Measurements from ENCODE around the gene CBFA2T3. TPM values are rescaled to one million over a fixed set of nuclear protein-coding genes. Genes with fewer than 3 reads are reported as not detected.

The CBFA2T3 gene
- total RNA-seq, 1 donor from 2014 or later: 2.4 TPM

- Histone ChIP-seq H2AFZ (ENCODE audit: low read depth, low read length) (no peak overlapping the region), H3K9ac (ENCODE audit: low read length) (no peak overlapping the region), H4K20me1 (ENCODE audit: insufficient read depth, low read length) (no peaks in the 10 kb centered on the region), H3K36me3 (ENCODE audit: insufficient read depth, low read length) (no peaks in the 10 kb centered on the region), H3K4me2 (ENCODE audit: low read length) (no peak overlapping the region), H3K4me3 (ENCODE audit: insufficient read depth, low read depth, low read length) (no peak overlapping the region), H3K9me3 (ENCODE audit: insufficient read depth, low read depth, low read length) (no peaks in the 10 kb centered on the region), H3K27me3 (ENCODE audit: insufficient read depth, low read length) (no peaks in the 10 kb centered on the region), H3K27ac (ENCODE audit: low read depth, low read length) (no peak overlapping the region), H3K79me2 (ENCODE audit: insufficient read depth, low read length) (no peaks in the 10 kb centered on the region), H3K4me1 (ENCODE audit: insufficient read depth, low read length) (no peaks in the 10 kb centered on the region)
- no peak overlapping the region for H3K4me3 Mint-ChIP-seq (ENCODE audit: unreplicated experiment)
- DNase-seq (ENCODE audit: low read depth): no peak
- H3K4me1 Mint-ChIP-seq (ENCODE audit: low read depth, unreplicated experiment): no peaks in the 10 kb centered on the region
- H3K9me3 Mint-ChIP-seq (ENCODE audit: unreplicated experiment): no peaks in the 10 kb centered on the region
- peaks cover 14% of the 10 kb centered on the region for H3K36me3 Mint-ChIP-seq (ENCODE audit: low read depth, unreplicated experiment)
- H3K27ac Mint-ChIP-seq (ENCODE audit: unreplicated experiment): no peak overlapping the region
- no peaks in the 10 kb centered on the region for H3K27me3 Mint-ChIP-seq (ENCODE audit: low read depth, unreplicated experiment)
- TF ChIP-seq EZH2 (IDR thresholded peaks at IDR 0.05; ENCODE audit: insufficient read depth, low read length): no peak
- TF ChIP-seq, protein P1, sequence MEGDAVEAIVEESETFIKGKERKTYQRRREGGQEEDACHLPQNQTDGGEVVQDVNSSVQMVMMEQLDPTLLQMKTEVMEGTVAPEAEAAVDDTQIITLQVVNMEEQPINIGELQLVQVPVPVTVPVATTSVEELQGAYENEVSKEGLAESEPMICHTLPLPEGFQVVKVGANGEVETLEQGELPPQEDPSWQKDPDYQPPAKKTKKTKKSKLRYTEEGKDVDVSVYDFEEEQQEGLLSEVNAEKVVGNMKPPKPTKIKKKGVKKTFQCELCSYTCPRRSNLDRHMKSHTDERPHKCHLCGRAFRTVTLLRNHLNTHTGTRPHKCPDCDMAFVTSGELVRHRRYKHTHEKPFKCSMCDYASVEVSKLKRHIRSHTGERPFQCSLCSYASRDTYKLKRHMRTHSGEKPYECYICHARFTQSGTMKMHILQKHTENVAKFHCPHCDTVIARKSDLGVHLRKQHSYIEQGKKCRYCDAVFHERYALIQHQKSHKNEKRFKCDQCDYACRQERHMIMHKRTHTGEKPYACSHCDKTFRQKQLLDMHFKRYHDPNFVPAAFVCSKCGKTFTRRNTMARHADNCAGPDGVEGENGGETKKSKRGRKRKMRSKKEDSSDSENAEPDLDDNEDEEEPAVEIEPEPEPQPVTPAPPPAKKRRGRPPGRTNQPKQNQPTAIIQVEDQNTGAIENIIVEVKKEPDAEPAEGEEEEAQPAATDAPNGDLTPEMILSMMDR (IDR thresholded peaks at IDR 0.05; ENCODE audit: insufficient read depth, low read depth, low read length): no peak
- no peak for FAIRE-seq
These were observed 140.2 kb downstream of the CBFA2T3 start for GRCh38 chr16:88836791-88837190.

DNA sequence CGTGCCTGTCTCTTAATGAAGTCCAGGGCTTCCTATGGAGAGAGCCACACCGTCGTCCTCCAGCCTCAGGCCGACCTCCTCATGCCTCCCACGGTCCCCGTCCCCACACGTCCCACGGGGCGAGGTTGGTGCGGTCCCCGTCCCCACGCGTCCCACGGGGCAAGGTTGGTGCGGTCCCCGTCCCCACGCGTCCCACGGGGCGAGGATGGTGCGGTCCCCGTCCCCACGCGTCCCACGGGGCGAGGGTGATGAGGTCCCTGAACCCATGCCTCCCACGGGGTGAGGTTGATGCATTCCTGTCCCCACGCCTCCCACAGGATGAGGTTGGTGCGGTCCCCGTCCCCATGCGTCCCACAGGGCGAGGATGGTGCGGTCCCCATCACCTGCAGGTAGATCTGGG, 141.2 kb downstream of the CBFA2T3 start:
- no peaks in the 10 kb centered on the region for H3K27me3 ChIP-seq (ENCODE audit: insufficient read depth, low read length)
- DNase-seq (ENCODE audit: low read depth) (no peak), FAIRE-seq (no peak)
- H3K9me3 ChIP-seq (ENCODE audit: insufficient read depth, low read depth, low read length): no peaks in the 10 kb centered on the region
- no peaks in the 10 kb centered on the region for H4K20me1 ChIP-seq (ENCODE audit: insufficient read depth, low read length)
- H3K27me3 Mint-ChIP-seq (ENCODE audit: low read depth, unreplicated experiment): no peaks in the 10 kb centered on the region
- H3K4me2 ChIP-seq (ENCODE audit: low read length): no peak overlapping the region
- no peaks in the 10 kb centered on the region for H3K79me2 ChIP-seq (ENCODE audit: insufficient read depth, low read length)
- peaks cover 14% of the 10 kb centered on the region for H3K36me3 Mint-ChIP-seq (ENCODE audit: low read depth, unreplicated experiment)
- no peak overlapping the region for H3K4me3 Mint-ChIP-seq (ENCODE audit: unreplicated experiment)
- H3K36me3 ChIP-seq (ENCODE audit: insufficient read depth, low read length): no peaks in the 10 kb centered on the region
- H3K9me3 Mint-ChIP-seq (ENCODE audit: unreplicated experiment): no peaks in the 10 kb centered on the region
- no peaks in the 10 kb centered on the region for H3K4me1 Mint-ChIP-seq (ENCODE audit: low read depth, unreplicated experiment)
- H3K4me3 ChIP-seq (ENCODE audit: insufficient read depth, low read depth, low read length): no peak overlapping the region
- H2AFZ ChIP-seq (ENCODE audit: low read depth, low read length): no peak overlapping the region
- H3K27ac ChIP-seq (ENCODE audit: low read depth, low read length): no peak overlapping the region
- no peak overlapping the region for H3K27ac Mint-ChIP-seq (ENCODE audit: unreplicated experiment)
- TF ChIP-seq EZH2 (IDR thresholded peaks at IDR 0.05; ENCODE audit: insufficient read depth, low read length): no peak
- TF ChIP-seq, protein P1 (IDR thresholded peaks at IDR 0.05; ENCODE audit: insufficient read depth, low read depth, low read length): no peak
- H3K4me1 ChIP-seq (ENCODE audit: insufficient read depth, low read length): no peaks in the 10 kb centered on the region
- H3K9ac ChIP-seq (ENCODE audit: low read length): no peak overlapping the region

DNA sequence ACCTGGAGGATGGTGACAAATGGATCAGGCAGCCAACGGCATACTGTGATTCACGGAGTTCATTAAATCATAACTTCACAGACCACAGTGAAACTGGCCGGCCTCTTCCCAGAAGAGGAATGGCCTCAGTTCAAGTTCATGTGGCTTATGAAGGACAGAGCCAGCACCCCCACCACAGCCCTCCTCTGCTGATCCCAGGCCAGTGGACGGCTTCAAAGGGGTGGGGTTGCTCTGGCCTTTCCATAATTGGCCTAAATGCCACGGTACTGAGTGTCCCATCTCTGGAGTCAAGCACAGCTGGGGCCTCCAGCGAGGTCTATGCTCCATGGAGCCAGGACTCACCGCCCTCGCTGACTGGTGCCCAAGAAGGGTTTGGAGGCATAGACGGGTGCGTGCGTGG, 141.6 kb downstream of the CBFA2T3 start:
- no peak overlapping the region for H3K27ac Mint-ChIP-seq (ENCODE audit: unreplicated experiment)
- Histone ChIP-seq H3K9me3 (ENCODE audit: insufficient read depth, low read depth, low read length) (no peaks in the 10 kb centered on the region), H4K20me1 (ENCODE audit: insufficient read depth, low read length) (no peaks in the 10 kb centered on the region), H3K27ac (ENCODE audit: low read depth, low read length) (no peak overlapping the region), H3K4me1 (ENCODE audit: insufficient read depth, low read length) (no peaks in the 10 kb centered on the region), H3K79me2 (ENCODE audit: insufficient read depth, low read length) (no peaks in the 10 kb centered on the region), H3K9ac (ENCODE audit: low read length) (no peak overlapping the region), H3K27me3 (ENCODE audit: insufficient read depth, low read length) (no peaks in the 10 kb centered on the region), H3K4me3 (ENCODE audit: insufficient read depth, low read depth, low read length) (no peak overlapping the region), H2AFZ (ENCODE audit: low read depth, low read length) (no peak overlapping the region), H3K36me3 (ENCODE audit: insufficient read depth, low read length) (no peaks in the 10 kb centered on the region), H3K4me2 (ENCODE audit: low read length) (no peak overlapping the region)
- DNase-seq (ENCODE audit: low read depth) (peak; percentile 12), FAIRE-seq (no peak)
- H3K36me3 Mint-ChIP-seq (ENCODE audit: low read depth, unreplicated experiment): peaks cover 13% of the 10 kb centered on the region
- H3K27me3 Mint-ChIP-seq (ENCODE audit: low read depth, unreplicated experiment): no peaks in the 10 kb centered on the region
- TF ChIP-seq, protein P1 (IDR thresholded peaks at IDR 0.05; ENCODE audit: insufficient read depth, low read depth, low read length): no peak
- TF ChIP-seq EZH2 (IDR thresholded peaks at IDR 0.05; ENCODE audit: insufficient read depth, low read length): no peak
- no peak overlapping the region for H3K4me3 Mint-ChIP-seq (ENCODE audit: unreplicated experiment)
- no peaks in the 10 kb centered on the region for H3K4me1 Mint-ChIP-seq (ENCODE audit: low read depth, unreplicated experiment)
- no peaks in the 10 kb centered on the region for H3K9me3 Mint-ChIP-seq (ENCODE audit: unreplicated experiment)

Data from astrocyte (in vitro differentiated cells and primary cell).